ENCODE data around the gene THOC1. TPM values are rescaled to one million over a fixed set of nuclear protein-coding genes. Genes with fewer than 3 reads are reported as not detected.
"Not testable (repeated sequence)": the region's sequence is repeated elsewhere in the genome, so short reads cannot be mapped to it uniquely, and the experiment has no call there.

The THOC1 gene
- total RNA-seq: 47.8 TPM

- peak; percentile 94 for DNase-seq (ENCODE audit: low spot score)
Observed at GRCh38 chr18:267688-268552, at the start of gene THOC1. THOC1 (minus strand) TSS chr18:268047; CDS start chr18:268019, 28 bp downstream.

DNA sequence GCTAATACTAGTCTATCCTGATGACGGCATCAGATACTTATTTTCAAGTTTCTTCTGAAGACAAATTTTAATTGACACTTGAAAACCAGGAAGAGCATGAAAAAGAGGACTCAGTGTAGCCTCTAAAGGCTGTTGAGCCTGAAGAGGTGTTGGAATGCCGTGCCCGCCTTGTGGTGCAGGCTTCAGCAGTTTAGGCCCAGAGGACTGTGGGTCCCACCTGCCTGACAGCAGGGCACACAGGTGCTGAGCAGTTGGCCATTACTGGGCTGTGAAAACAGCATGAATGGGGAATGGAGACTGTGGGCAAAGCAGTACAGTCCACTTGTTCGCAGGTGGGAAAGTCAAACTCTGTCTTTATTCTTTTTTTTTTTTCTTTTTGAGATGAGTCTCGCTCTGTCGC, 49.8 kb upstream of the THOC1 start:
- no peak for DNase-seq (ENCODE audit: low spot score)

- DNase-seq (ENCODE audit: low spot score): no peak
Observed at GRCh38 chr18:316393-316792, 48.5 kb upstream of the THOC1 start.

DNA sequence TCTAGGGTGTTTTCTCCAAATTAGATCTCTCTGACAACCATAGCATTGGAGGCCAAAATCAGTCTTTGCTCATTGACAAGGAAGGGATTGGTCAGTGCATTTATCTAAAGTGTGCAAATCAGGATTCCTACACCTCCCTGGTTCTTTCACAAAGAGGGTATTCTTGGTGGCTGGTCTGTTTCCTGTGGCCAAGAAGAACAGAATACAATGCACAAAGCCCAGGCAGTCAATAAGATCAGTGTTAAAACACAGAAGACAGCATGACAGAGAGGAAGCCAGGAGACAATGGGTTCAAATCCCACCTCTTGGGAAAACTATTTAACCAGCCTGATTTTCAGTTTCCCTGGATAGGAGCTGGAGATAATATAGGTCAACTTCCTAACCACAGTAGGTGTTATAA, 46.1 kb upstream of the THOC1 start:
- no peak for DNase-seq (ENCODE audit: low spot score)

- DNase-seq (ENCODE audit: low spot score): no peak
Observed at GRCh38 chr18:312415-312814, 44.6 kb upstream of the THOC1 start.

GRCh38 chr18:310042-310441, 42.2 kb upstream of the THOC1 start:
- no peak for DNase-seq (ENCODE audit: low spot score)

DNA sequence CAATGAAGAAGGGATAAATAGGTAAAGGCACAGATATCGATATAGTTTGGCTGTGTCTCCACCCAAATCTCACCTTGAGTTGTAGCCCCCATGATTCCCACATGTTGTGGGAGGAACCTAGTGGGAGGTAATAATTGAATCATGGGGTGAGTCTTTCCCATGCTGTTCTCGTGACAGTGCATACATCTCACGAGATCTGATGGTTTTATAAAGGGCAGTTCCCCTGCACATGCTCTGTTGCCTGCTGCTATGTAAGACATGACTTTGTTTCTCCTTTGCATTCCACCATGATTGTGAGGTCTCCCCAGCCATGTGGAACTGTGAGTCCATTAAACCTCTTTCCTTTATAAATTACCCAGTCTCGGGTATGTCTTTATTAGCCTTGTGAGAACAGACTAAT, 40.2 kb upstream of the THOC1 start:
- not testable (repeated sequence) for DNase-seq (ENCODE audit: low spot score)

DNA sequence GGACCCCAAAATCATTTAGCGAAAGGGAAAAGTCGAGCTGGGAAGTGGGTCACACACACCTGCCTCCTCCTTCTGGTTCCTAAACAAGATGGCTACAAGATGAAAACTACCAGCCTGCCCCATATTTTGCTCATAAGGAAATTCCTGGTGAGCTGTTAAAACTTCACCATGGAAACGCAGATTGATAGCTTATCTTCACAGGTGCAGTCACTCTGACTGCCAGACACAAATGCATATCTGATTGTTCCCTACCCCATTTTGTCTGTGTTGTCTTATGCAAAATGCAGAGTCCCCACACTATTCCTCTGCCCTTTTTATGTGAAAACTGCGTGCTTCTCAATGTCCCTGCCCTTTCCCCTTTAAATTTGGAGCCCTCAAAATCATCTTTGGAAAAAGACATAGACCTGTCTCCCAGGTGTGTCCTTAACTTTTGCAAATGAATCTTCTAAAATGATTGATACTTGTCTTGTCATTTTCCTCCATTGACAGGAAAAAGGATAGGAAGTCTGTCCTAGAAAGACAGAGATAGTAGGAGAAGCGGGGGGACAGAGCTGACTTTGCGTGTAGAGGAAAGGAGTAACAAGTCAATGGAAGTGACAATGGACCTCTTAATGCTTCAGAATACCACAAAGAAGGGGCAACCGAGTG, 38.9 kb upstream of the THOC1 start:
- DNase-seq (ENCODE audit: low spot score): no peak

DNA sequence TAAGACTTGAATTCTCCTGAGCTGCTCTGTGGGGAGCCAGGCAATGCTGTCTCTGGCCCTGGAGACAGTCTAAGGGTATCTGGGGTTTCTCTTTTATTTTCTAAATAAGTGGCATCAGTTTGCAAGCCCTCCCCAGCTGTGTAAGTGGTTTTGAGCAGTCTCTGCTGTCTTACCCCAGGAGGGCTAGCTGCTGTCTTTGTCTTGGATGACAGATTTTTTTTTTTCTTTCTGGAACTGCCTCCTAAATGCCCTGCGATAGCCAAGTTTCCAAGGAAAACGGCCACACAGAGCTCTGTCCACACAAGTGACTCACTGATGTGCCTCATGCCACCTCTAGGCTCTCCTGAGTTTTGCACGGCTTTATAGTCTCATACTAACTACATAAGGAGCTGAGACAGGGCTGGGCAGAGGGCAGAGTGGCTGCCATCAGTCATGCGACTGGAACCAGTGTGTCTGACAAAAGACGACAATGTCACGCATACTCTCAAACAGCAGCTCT, 37.2 kb upstream of the THOC1 start:
- no peak for DNase-seq (ENCODE audit: low spot score)

DNA sequence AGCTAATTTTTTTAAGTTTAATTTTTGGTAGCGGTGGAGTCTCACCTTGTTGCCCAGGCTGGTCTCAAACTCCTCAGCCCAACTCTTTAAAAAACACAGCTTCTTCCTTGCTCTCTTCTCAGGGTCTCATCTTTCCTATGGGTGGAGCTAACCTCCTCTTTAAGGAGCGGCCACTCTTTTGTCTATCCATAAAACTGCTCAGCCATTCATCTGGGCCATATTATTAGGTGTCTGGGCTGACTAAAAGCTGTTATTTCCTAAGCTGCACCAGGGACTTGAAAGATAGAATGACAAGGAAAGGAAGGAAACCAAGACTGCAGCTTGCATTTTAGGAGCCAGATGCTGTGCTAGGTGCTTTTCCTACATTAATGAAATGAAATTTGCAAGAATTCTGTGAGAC, 35.8 kb upstream of the THOC1 start:
- no peak for DNase-seq (ENCODE audit: low spot score)

DNA sequence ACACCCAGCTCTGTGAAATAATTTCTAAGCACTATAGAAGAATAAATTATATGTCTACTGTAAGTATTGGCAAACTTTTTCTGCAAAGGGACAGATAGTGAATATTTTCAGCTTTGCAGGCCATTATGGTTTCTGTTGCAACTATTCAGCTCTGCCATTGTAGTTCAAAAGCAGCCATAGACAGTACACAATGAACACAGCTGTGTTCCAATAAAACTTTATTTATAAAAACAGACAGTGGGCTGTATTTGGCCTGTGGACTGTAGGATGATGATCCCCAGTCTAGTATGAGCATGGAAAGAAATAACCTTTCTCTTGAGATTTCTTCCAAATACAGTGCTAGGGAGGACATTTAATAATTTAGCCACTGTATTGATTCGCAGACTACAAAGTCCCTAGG, 35.2 kb upstream of the THOC1 start:
- DNase-seq (ENCODE audit: low spot score): no peak

- no peak for DNase-seq (ENCODE audit: low spot score)
Observed at GRCh38 chr18:302097-302496, 34.2 kb upstream of the THOC1 start.

GRCh38 chr18:297936-298335, 30.1 kb upstream of the THOC1 start:
- DNase-seq (ENCODE audit: low spot score): no peak

GRCh38 chr18:295756-296490, 28.1 kb upstream of the THOC1 start:
- no peak for DNase-seq (ENCODE audit: low spot score)

GRCh38 chr18:294566-294965, 26.7 kb upstream of the THOC1 start:
- DNase-seq (ENCODE audit: low spot score): no peak

GRCh38 chr18:293536-293935, 25.7 kb upstream of the THOC1 start:
- no peak for DNase-seq (ENCODE audit: low spot score)

GRCh38 chr18:292271-292670, 24.4 kb upstream of the THOC1 start:
- DNase-seq (ENCODE audit: low spot score): no peak

DNA sequence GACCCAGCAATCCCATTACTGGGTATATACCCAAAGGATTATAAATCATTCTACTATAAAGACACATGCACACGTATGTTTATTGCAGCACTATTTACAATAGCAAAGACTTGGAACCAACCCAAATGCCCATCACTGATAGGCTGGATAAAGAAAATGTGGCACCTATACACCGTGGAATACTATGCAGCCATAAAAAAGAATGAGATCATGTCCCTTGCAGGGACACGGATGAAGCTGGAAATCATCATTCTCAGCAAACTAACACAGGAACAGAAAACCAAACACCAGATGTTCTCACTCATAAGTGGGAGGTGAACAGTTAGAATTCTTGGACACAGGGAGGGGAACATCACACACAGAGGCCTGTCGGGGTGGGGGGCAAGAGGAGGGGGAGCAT, 22.1 kb upstream of the THOC1 start:
- not testable (repeated sequence) for DNase-seq (ENCODE audit: low spot score)

DNA sequence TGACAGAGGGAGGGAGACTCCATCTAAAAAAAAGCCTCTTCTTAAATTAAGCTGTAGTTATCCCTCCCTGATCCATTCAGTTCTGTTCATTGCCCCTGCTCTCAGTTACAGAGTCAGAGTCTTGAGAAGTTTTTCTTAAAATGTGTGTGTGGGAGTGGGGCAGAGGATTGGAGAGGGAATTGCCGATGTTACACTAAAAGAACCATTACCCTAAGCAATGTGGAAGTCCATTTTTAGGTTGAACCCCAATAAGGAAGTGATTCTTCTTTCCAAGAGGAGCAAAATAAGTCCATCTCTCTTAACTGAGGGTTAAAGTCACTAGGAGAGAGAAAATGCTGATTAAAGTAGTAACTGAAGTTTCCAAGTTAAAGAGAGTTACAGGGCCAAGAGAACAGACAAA, 21.2 kb upstream of the THOC1 start:
- DNase-seq (ENCODE audit: low spot score): no peak

DNA sequence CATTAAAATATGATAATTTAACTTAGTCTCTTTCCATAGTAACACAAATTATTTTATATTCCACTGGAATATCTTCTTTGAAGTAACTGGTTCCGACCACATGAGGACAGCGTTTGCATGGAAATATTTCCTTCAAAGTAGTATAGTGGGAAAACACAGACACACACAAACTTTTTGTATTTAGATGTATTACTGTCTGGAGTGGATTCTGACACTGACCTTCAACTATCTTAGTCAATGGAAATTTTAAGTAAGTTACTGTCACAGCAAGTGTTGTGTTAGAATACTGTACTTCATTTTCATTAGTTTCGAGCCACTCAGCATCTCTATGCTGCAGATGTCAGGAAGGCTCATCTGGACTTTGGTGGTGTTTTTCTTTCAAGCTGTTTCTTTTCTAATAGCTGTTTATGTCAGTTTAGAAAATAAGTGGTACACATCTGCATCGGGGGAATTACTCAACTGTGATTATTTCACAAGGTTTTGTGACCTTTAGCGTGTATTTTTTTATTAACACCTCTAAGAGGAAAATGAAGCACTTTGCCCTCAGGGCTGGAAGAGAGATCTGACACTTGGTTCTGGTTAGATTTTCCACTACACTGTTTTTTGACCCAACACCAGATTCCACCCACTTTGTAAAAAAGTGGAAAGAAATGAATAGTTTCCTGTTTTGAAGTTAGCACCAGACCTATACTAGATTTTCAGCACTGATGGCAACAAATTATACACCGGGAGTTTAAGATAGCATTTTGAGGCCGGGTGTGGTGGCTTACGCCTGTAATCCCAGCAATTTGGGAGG, 18.9 kb upstream of the THOC1 start:
- no peak for DNase-seq (ENCODE audit: low spot score)

DNA sequence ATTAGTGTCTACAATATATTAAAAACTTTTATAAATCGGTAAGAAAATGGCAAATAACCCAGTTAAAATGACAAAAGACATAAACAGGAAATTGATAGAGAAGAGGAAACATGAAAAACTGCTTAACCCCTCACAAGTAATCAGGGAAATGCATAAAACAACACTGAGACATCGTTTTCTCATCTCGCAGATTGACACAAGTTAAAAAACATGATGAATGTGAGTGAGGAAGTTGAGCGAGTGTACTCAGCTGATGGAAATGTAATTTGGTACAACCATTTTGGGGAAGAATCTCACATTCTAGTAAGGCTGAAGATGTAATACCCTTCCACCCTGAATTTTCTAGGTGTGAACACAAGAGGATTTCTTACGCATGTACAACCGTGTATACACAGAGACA, 18.0 kb upstream of the THOC1 start:
- DNase-seq (ENCODE audit: low spot score): no peak

- DNase-seq (ENCODE audit: low spot score): no peak
Observed at GRCh38 chr18:275486-275885, 7.6 kb upstream of the THOC1 start.
